MM.1S (cell line): ENCODE measurements around the gene ARPC5.

Source experiments
- CTCF ChIP-seq: fragments of 300-600 bp; sonication (generic); IDR thresholded peaks from 2 replicates; pipeline ENCODE4 v1.5.1; 2016; ENCODE audit warnings: antibody characterized with exemption, low read length, mixed read lengths
- EZH2 ChIP-seq: fragments of 300-600 bp; sonication (generic); optimal IDR thresholded peaks from 2 replicates; pipeline ENCODE3; 2017; ENCODE audit warnings: low read depth, mild to moderate bottlenecking, antibody characterized with exemption, low read length, mixed read lengths
- EZH2phosphoT487 ChIP-seq: fragments of 300-600 bp; sonication (generic); IDR thresholded peaks from 2 replicates; pipeline ENCODE4 v1.6.1; 2018; ENCODE audit warnings: antibody characterized with exemption, low read length

GRCh38 chr1:183673605-183674323 lies 38.2 kb upstream of the ARPC5 start:
- no peak for TF ChIP-seq CTCF
- TF ChIP-seq EZH2phosphoT487 = no peak
- TF ChIP-seq EZH2 = no peak
